ENCODE measurements around the gene FLAD1.

- TF ChIP-seq POLR2AphosphoS5 (IDR thresholded peaks at IDR 0.05; ENCODE audit: borderline replicate concordance, low read depth, low read length) (no peak), EZH2 (IDR thresholded peaks at IDR 0.05) (no peak)
Measured at GRCh38 chr1:154990276-154990675, 7.1 kb downstream of the FLAD1 start.

Data from SK-N-MC (cell line).